ENCODE data around the gene SPOP.

GRCh38 chr17:49691086-49691676 is 13.3 kb upstream of the SPOP start:
- no peak for TF ChIP-seq POLR2AphosphoS5 (IDR thresholded peaks at IDR 0.05; ENCODE audit: low read depth, low read length)
- no peak for TF ChIP-seq POLR2A (IDR thresholded peaks at IDR 0.05; ENCODE audit: low read depth, low read length)
- no peak for TF ChIP-seq TAF1 (IDR thresholded peaks at IDR 0.05; ENCODE audit: borderline replicate concordance, low read depth, low read length)

Measured in GM12892 (cell line).